ENCODE measurements around the gene AKAIN1.

GRCh38 chr18:5180254-5180653 is 16.8 kb downstream of the AKAIN1 start:
- TF ChIP-seq CTCF (IDR thresholded peaks at IDR 0.05), result no peak
- no peak for TF ChIP-seq POLR2A (IDR thresholded peaks at IDR 0.05)

Measured in body of pancreas (tissue), 4 donors.